Activated naive CD4-positive, alpha-beta T cell treated with anti-CD3 and anti-CD28 coated beads for 36 hours (primary cell): Measurements from ENCODE around the gene ORC1. TPM values are rescaled to one million over a fixed set of nuclear protein-coding genes. Genes with fewer than 3 reads are reported as not detected.
A peak's percentile ranks its signal among the peaks of the same experiment; 100 is the strongest.
"Not testable (repeated sequence)": the region's sequence is repeated elsewhere in the genome, so short reads cannot be mapped to it uniquely, and the experiment has no call there.

Experiments used
- CTCF ChIA-PET: fragments of 350-600 bp; sonication (Branson Sonifier 250); formaldehyde crosslinking; loops from one replicate; lab custom pipeline; 2021; ENCODE audit warnings: antibody characterized with exemption; lab: Charles Lee
- DNase-seq: peaks from one replicate; pipeline ENCODE4 v3.0.0-alpha.2; 2020
- H3K27ac Mint-ChIP-seq: one replicate; pipeline ENCODE4 v1.8.0; 2021; ENCODE audit warnings: mild to moderate bottlenecking, mixed read lengths
- H3K27me3 Mint-ChIP-seq: one replicate; pipeline ENCODE4 v1.8.0; 2021; ENCODE audit warnings: low read depth, mixed read lengths
- H3K36me3 Mint-ChIP-seq: one replicate; pipeline ENCODE4 v1.8.0; 2021; ENCODE audit warnings: low read depth, mixed read lengths
- H3K4me1 Mint-ChIP-seq: one replicate; pipeline ENCODE4 v1.8.0; 2021; ENCODE audit warnings: low read depth, mixed read lengths
- H3K4me3 Mint-ChIP-seq: one replicate; pipeline ENCODE4 v1.8.0; 2021; ENCODE audit warnings: mild to moderate bottlenecking, moderate library complexity, mixed read lengths
- H3K9me3 Mint-ChIP-seq: one replicate; pipeline ENCODE4 v1.8.0; 2021; ENCODE audit warnings: mixed read lengths
- intact Hi-C: fragments of 100-400 bp; cut with micrococcal nuclease; formaldehyde crosslinking; loops from one replicate; pipeline ENCODE4 v1.15.1; 2023
- total RNA-seq, 2 experiments: library from RNA; stranded (reverse); gene quantifications; one replicate each; pipeline ENCODE4 v1.2.3, GENCODE V29; 2021

ORC1 gene
- total RNA-seq, 2 experiments from 2014 or later = 46.9 to 49.3 TPM

DNA sequence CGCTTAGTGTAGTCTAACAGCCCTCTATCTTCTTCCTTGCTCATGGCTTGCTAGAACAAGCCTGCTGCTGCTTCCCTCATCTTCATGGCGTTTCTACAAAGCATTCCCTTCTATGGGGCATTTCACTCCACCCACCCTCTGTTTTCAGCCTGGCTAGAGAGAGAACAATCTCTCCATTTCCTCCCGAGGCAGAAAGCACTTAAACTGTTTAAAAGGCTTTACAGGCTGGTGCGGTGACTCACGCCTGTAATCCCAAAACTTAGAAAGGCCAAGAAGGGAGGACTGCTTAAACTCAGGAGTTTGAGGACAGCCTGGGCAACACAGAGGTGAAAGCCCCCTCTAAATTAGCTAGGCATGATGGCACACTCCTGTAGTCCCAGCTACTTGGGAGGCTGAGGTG, 17.8 kb downstream of the ORC1 start:
- Mint-ChIP-seq H3K9me3 (no peaks in the 10 kb centered on the region), H3K4me1 (no peaks in the 10 kb centered on the region), H3K27me3 (no peaks in the 10 kb centered on the region), H3K4me3 (no peak overlapping the region), H3K27ac (no peak overlapping the region), H3K36me3 (peaks cover 74% of the 10 kb centered on the region)
- CTCF ChIA-PET = interaction anchor here (0.6 kb wide), 1 partner anchor 305 kb away, joined by 4 read pairs; no protein-coding TSS in a partner anchor
- no peak for DNase-seq
- intact Hi-C loops = no loop called here

DNA sequence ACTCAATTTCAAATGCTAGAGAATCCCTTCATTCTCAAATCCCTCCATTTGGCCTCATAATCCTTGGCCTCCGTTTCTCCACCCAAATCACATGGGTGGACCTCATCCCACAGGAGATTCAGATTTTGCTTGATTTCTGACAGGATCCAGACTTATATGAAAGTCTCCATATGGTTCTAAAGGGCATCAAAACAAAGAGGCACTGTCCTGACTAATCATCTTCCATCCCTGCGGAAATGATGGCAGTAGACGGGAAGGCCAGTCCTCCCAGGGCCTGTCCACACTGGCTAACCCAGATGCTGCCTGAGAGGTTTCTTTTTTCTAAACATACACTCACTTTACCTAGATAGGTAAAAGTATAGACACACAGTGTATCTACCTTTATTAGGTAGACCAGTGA, 18.8 kb downstream of the ORC1 start:
- H3K4me3 Mint-ChIP-seq = no peak overlapping the region
- intact Hi-C loops = no loop called here
- no peaks in the 10 kb centered on the region for H3K9me3 Mint-ChIP-seq
- peaks cover 76% of the 10 kb centered on the region for H3K36me3 Mint-ChIP-seq
- DNase-seq = no peak
- CTCF ChIA-PET = no interaction called here
- no peak overlapping the region for H3K27ac Mint-ChIP-seq
- no peaks in the 10 kb centered on the region for H3K4me1 Mint-ChIP-seq
- H3K27me3 Mint-ChIP-seq = no peaks in the 10 kb centered on the region

DNA sequence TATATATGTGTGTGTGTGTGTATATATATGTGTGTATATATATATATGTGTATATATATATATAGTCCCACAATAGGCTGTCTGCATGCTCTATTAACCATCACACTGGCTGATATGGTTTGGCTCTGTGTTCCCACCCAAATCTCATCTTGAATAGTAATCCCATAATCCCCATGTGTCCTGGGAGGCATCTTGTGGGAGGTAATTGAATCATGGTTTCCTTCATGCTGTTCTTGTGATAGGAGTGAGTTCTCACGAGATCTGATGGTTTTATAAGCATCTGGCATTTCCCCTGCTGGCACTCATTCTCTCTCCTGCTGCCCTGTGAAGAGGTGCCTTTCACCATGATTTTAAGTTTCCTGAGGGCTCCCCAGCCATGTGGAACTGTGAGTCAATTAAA, 34.4 kb downstream of the ORC1 start:
- CTCF ChIA-PET, H3K9me3 Mint-ChIP-seq, H3K27me3 Mint-ChIP-seq, H3K27ac Mint-ChIP-seq, H3K4me3 Mint-ChIP-seq, DNase-seq: not testable (repeated sequence)
- Mint-ChIP-seq H3K36me3 (peaks cover 31% of the 10 kb centered on the region), H3K4me1 (peaks cover 24% of the 10 kb centered on the region)
- intact Hi-C loops = loop anchor here (5.0 kb wide), 2 partner anchors 243 to 853 kb away; partner anchors contain the start of gene EPS15

DNA sequence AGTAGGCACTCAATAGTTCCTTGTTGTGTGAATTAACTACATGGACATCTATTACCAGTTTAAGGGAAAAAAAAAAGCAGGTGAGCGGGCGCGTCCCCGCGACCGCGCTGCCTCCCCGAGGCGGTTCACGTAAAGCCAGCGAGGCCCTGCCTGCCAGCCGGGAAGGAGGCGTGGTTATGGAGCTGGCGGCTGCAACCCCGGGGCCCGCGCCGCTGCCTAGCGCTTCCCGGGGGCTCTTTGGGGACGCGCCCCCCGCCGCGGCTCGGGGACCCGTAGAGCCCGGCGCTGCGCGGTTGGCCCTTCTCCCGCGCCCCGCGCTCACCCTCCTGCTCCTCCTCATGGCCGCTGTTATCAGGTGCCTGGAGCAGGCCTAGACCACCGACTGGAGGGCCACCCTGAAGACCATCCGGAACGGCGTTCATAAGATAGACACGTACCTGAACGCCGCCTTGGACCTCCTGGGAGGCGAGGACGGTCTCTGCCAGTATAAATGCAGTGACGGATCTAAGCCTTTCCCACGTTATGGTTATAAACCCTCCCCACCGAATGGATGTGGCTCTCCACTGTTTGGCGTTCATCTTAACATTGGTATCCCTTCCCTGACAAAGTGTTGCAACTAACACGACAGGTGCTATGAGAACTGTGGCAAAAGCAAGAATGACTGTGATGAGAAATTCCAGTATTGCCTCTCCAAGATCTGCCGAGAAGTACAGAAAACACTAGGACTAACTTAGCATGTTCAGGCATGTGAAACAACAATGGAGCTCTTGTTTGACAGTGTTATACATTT, 35.6 kb downstream of the ORC1 start:
- H3K27me3 Mint-ChIP-seq = no peaks in the 10 kb centered on the region
- intact Hi-C loops = loop anchor here (1.0 to 5.0 kb wide), 3 partner anchors 241 to 851 kb away; partner anchors contain the start of gene EPS15

DNA sequence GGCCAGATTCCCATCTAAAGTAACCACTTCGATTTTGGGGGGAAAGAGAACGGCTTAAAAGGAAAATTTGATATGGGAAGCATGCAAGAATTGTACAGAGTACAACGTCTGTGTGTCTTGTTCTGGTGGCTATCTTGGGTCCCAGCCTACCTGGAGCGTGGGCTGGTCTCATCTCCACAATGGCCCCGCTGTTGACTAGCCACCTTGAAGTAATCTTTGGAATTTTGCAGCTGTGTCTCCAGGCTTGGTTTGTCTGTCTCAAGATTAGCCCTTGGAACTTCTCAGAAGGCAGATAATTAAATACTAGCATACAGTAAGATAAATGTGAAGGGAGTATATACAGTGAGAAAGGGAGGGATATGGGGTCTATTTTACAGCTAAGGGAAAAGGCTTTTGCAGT, 37.0 kb downstream of the ORC1 start:
- H3K4me3 Mint-ChIP-seq = peak overlapping the region; percentile 17

More for the DNA sequence above, 35.6 kb downstream of the ORC1 start:
- peak; percentile 75 for DNase-seq
- H3K4me1 Mint-ChIP-seq = peaks cover 34% of the 10 kb centered on the region
- CTCF ChIA-PET = interaction anchor here (0.6 to 1.2 kb wide), 12 partner anchors 10 to 486 kb away, joined by 3 to 6 read pairs (median 4); no protein-coding TSS in a partner anchor
- H3K36me3 Mint-ChIP-seq = peaks cover 20% of the 10 kb centered on the region
- no peaks in the 10 kb centered on the region for H3K9me3 Mint-ChIP-seq
- H3K27ac Mint-ChIP-seq = no peak overlapping the region
- peak overlapping the region; percentile 54 for H3K4me3 Mint-ChIP-seq

DNA sequence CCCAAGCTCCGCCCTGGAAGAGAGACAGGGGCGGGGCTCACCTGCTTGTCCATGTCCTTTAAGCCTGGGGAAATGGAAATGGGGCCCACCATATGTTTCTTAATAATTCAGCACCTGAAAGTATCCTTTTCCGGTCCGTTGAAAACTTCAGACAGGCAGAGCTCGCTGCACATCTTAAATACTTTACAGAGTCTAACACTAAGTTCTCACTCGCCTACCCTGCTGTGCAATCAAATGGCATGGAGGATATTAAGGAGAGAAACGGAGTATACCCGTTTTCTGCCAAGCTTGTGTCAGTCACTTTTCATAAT, 37.8 kb downstream of the ORC1 start:
- CTCF ChIA-PET = interaction anchor here (0.6 kb wide), 2 partner anchors 317 to 358 kb away, joined by 3 read pairs; no protein-coding TSS in a partner anchor
- H3K36me3 Mint-ChIP-seq = peaks cover 15% of the 10 kb centered on the region

More for the DNA sequence above, 37.0 kb downstream of the ORC1 start:
- no peak overlapping the region for H3K27ac Mint-ChIP-seq
- intact Hi-C loops = loop anchor here (2.0 to 5.0 kb wide), 4 partner anchors 240 to 960 kb away; partner anchors contain the start of genes EPS15 and KTI12
- H3K36me3 Mint-ChIP-seq = peaks cover 13% of the 10 kb centered on the region
- peaks cover 44% of the 10 kb centered on the region for H3K4me1 Mint-ChIP-seq
- no peaks in the 10 kb centered on the region for H3K9me3 Mint-ChIP-seq
- H3K27me3 Mint-ChIP-seq = no peaks in the 10 kb centered on the region
- DNase-seq = no peak
- CTCF ChIA-PET = interaction anchor here (0.6 to 1.2 kb wide), 2 partner anchors 319 to 359 kb away, joined by 3 to 4 read pairs; no protein-coding TSS in a partner anchor

DNA sequence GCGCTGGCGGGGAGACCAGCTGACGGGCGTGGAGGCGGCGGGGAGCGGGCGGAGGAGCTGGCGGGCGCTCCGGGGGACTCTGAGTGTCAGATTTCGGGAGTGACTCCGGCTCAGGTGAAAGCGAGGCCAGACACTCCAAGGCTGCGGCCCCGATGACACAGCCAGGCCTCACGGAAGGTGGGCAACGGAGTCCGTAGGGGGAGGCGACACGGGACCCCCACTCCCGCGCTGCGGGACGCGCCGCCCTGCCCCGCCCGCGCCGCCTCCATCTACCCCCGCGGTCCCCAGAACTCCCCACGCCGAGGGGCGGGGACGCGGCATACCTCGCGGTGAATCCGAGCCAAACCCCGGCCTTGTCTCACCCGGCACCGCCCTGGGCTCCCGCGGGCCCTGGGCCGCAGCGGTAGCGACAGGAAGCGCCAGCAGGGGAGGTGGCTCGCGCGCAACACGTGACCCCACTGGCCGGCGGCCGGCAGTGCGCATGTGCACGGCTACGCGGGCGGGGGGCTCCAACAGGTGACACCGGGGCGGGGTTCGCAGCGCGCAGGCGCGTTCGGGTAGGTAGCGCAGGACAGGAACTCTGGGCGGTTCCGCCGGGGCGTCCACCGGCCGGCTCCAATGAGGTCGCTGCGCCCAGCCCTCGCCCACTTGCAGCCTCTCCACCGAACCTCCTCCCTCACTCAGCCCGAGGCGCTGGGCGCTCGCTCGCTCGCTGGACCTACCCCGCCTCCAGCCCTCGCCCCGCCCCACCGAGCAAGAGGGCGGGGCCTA, 38.3 kb downstream of the ORC1 start, which contains the start of gene CC2D1B:
Gene CC2D1B, minus strand, starts transcription at position 460 of the 771 bp plus-strand sequence. CDS start 1,585 bp downstream, outside the sequence.
- H3K4me3 Mint-ChIP-seq = peak within 1 kb of the TSS; percentile 97
- peaks cover 46% of the 10 kb centered on the region for H3K4me1 Mint-ChIP-seq
- CTCF ChIA-PET = interaction anchor here (0.9 to 1.8 kb wide), 3 partner anchors 17 to 300 kb away, joined by 3 to 5 read pairs (median 3); partner anchors contain the start of genes ORC1 and PRPF38A
- H3K27me3 Mint-ChIP-seq = no peaks in the 10 kb centered on the region
- peak within 1 kb of the TSS; percentile 88 for H3K27ac Mint-ChIP-seq
- intact Hi-C loops = loop anchor here (1.0 to 5.0 kb wide), 13 partner anchors 38 to 961 kb away; partner anchors contain the start of genes BTF3L4, CPT2, CZIB and EPS15
- H3K9me3 Mint-ChIP-seq = no peaks in the 10 kb centered on the region
- DNase-seq = peak; percentile 99
- H3K36me3 Mint-ChIP-seq = peaks cover 18% of the 10 kb centered on the region

More for the DNA sequence above, 37.8 kb downstream of the ORC1 start:
- Mint-ChIP-seq H3K4me3 (peak overlapping the region; percentile 97), H3K9me3 (no peaks in the 10 kb centered on the region), H3K27ac (peak overlapping the region; percentile 66), H3K27me3 (no peaks in the 10 kb centered on the region), H3K4me1 (peaks cover 46% of the 10 kb centered on the region)
- intact Hi-C loops = loop anchor here (1.0 to 5.0 kb wide), 13 partner anchors 38 to 960 kb away; partner anchors contain the start of genes BTF3L4, CPT2, CZIB and EPS15
- no peak for DNase-seq

DNA sequence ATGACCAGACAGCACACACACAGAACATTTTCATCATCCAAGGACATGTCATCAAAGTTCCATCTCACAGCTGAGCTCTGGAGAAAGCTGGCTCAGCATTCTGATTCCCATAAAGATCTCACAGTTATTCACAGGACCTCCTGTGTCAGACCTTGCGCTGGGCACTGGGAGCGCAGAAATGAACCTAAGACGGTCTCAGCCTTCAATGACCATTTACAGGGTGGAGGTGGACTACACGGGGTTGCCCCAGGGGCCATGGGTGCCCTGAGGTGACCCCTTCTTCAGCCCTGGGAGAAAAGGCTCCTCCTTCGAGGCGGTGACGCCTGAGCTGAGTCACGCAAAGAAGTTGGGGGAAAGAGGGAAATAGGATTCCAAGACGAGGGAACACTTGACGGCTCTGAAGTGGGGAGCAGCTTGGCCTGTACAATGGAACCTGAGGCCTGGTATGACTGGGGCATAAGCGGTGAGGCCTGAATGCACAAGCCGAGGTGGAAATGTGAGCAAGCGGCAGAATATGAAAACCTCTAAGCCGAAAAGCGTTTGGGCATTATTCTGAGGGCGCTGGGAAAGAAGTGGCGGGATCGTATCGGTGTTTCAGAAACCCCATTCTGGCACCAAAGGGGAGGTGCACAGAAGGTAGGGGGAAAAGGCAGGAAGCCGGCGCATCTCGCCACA, 39.0 kb downstream of the ORC1 start:
- H3K4me1 Mint-ChIP-seq = peaks cover 46% of the 10 kb centered on the region
- no peaks in the 10 kb centered on the region for H3K27me3 Mint-ChIP-seq
- no peaks in the 10 kb centered on the region for H3K9me3 Mint-ChIP-seq
- no peak for DNase-seq
- H3K36me3 Mint-ChIP-seq = peaks cover 18% of the 10 kb centered on the region
- intact Hi-C loops = loop anchor here (5.0 kb wide), 2 partner anchors 238 to 848 kb away; partner anchors contain the start of gene EPS15
- H3K27ac Mint-ChIP-seq = peak overlapping the region; percentile 88
- CTCF ChIA-PET = interaction anchor here (0.6 to 1.8 kb wide), 4 partner anchors 16 to 301 kb away, joined by 3 to 5 read pairs (median 4); partner anchors contain the start of genes ORC1 and PRPF38A
- peak overlapping the region; percentile 97 for H3K4me3 Mint-ChIP-seq

DNA sequence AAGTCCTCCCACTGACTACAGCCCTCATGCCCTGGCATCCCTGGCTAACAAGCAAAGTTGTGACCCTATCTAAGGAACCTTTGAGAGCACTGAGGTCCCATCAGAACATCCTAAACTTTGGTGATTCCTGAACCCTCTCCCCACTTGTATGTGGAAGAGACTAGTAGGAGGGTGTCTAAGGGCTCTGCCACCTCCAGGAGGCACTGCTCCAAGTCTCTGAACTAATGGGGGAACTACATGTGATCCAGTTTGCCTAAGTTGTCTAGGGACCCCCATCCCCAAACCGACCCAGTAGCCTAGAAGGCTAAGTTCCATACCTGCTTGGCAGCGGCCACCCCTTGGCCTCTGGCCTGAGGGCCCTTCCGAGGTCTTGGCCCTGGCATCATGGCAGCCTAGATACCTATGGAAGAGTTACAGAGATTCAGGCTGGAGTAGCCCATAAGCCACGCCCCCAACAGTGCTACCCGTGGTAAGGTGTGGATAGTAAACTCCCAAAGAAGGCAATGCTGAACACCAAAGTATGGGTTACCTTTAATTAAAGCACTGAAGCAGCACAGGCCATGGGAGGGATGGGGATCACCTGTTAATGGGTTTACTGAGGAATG, 39.9 kb downstream of the ORC1 start:
- no peaks in the 10 kb centered on the region for H3K9me3 Mint-ChIP-seq
- H3K27ac Mint-ChIP-seq = peak overlapping the region; percentile 71
- peaks cover 46% of the 10 kb centered on the region for H3K4me1 Mint-ChIP-seq
- H3K27me3 Mint-ChIP-seq = no peaks in the 10 kb centered on the region
- CTCF ChIA-PET = interaction anchor here (0.6 to 1.8 kb wide), 2 partner anchors 39 to 136 kb away, joined by 4 to 5 read pairs; partner anchors contain the start of genes ORC1 and PRPF38A
- peaks cover 17% of the 10 kb centered on the region for H3K36me3 Mint-ChIP-seq
- peak; percentile 32 for DNase-seq
- intact Hi-C loops = no loop called here
- peak overlapping the region; percentile 63 for H3K4me3 Mint-ChIP-seq

DNA sequence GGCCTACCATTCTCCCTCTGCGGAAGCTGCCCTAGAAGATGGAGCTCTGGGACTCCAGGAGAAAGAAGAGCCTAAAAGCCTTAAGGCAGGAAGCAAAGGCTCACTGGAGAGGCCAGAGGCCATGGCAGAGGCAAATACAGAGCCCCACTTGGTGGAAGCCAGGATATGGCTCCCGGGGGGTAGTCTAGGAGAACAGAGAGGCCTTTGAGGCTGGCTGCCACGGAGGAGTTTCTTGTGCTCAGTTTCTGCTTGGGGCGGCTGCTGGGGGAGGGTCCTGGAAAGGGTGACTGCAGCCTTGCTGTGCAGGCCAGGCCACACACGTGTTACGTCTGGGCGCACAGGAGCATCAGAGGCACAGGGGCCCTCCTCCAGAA, 43.6 kb downstream of the ORC1 start:
- peaks cover 28% of the 10 kb centered on the region for H3K4me1 Mint-ChIP-seq
- CTCF ChIA-PET = no interaction called here
- intact Hi-C loops = no loop called here
- H3K27me3 Mint-ChIP-seq = no peaks in the 10 kb centered on the region
- H3K4me3 Mint-ChIP-seq = no peak overlapping the region
- peaks cover 36% of the 10 kb centered on the region for H3K36me3 Mint-ChIP-seq
- H3K9me3 Mint-ChIP-seq = no peaks in the 10 kb centered on the region
- no peak overlapping the region for H3K27ac Mint-ChIP-seq
- no peak for DNase-seq
